HG03442 (cell line): ENCODE data around the gene TFAP2A.
A peak's percentile ranks its signal among the peaks of the same experiment; 100 is the strongest.

Experiments used
- ATAC-seq: cut with Tn5 transposase; IDR thresholded peaks from one replicate; pipeline ENCODE4 v1.9.1; 2021; ENCODE audit warnings: mild to moderate bottlenecking, moderate library complexity; ENCODE audit not compliant: unreplicated experiment

TFAP2A gene

GRCh38 chr6:10426781-10427279, 12.0 kb upstream of the TFAP2A start:
- ATAC-seq = no peak

DNA sequence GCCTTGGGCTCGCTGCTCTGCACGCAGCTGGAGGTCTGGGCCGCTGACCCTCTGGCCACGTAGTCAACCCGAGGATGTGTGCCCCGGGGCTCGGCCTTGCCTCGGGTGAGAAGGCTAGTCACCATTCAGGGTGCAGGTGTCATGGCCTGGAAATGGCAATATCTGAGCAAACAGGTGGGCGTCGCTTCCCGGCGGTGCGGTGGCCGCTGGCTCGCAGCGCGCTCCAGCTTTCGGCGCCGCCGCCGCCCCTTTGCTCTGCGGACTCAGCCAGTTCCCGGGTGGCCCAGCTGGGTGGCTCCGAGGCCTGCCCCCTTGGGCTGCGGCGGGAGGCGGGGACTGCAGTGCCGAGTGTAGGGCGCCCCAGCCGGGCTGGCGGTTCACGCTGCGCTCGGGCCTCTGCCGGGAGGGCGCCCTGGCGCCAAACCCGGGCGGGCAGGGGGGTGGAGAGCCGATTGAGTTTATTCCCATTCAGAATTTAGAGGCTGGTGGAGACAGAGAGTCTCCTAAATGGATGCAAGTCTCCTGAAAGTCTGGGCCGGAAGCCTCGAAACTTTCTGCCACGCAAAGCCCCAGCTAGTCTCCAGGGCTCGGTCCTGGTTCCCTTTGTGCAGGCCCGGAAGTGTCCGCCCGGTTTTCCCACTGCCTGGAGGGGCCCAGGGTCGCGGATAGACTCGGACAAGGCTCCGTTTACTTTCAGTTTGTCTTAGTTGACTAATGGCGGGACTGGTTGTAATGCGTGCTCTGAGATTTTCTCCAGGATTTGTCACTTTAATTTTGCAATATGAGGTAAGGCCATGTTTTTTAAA, 11.3 kb upstream of the TFAP2A start:
- peak; percentile 66 for ATAC-seq

DNA sequence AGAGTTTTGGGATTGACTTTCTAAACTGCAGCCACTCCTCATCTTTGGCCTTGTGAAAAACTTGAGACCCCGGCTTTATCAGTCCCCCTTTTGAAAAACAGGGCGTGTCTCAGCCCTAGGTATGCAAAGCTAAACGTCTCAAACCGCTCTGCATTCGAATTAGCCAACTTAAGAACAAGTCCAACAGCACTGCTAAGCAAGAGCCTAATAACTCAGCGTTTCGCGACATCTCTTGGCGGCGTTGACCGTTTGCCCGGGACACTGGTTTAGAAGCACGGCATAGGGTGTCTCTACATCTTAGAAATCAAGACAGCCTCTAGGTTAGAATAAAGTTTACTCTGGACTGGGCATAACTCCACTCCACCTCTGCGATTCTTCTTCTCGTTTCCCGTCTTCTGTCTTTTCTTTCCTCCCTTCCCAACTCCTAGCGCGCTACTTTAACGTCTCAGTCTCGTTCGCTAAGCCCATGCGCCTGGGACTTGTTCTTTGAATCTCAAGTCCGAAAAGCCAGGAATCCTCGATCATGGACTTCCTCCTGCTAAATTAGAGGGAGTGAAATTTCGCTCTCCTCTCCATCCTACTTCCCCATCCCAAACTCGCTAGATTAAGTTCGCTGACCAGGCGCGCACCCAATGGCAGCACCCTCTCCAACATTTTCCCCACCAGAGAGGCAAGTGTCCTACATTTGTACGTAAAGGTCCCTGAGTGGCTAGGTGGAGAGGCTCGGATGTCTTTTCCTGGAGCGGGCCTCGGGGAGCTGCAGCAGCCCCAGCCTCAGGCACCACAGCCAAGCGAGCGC, 10.5 kb upstream of the TFAP2A start:
- no peak for ATAC-seq

GRCh38 chr6:10424040-10424439, 9.2 kb upstream of the TFAP2A start:
- no peak for ATAC-seq

DNA sequence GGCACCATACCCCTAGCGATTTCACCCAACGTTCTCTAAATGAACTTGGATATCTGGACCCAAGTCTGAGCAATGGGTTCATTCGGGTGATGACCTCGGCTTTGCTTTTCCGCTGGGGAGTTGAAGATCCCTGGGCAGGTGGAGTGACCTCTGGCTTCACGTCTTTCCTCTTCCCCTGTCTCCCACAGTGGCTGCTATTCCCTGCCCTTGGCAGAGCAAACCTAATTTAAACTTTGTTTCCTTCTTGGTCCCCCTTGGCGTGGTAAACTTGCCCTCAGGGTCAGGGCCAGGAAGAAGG, 7.8 kb upstream of the TFAP2A start:
- no peak for ATAC-seq

DNA sequence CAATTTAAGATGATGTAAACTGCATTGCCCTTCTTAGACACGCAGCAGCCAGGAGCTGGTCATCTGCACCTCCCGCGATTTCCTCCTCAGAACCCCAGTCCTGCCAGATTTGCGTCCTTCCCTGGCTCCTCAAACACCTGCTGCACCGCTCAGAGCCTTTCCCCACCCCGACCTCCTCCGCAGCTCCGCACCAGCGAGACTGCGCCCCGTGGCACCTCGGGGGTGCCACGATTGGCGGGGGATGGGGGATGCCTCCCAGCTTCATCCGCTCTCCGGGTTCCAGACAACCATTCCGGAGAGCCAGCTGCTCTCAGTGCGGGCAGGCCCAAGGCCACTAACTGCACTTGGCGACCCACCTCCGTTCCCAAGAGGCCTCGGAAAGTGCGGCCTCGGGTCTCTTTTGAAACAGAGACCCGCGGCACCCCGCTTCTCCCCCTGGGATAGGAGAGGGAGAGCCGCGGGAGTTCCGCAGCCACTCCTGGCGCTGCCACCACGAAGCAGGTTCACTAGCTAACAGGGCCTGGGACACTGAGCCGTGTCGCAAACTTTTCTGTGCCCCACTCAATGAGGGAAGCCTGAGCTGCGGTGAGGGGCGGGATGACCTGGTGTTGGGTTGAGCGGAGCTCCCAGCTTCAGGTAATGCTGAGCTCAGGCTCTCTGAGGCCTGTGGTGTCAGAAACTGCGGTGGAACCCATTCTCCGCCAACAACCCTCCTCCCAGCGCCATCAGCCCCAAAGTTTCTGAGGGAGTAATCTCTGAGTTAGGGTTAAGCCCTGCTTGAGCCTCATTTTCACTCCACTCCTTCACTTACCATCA, 7.3 kb upstream of the TFAP2A start:
- ATAC-seq = no peak

GRCh38 chr6:10421158-10421920, 6.5 kb upstream of the TFAP2A start:
- no peak for ATAC-seq

- no peak for ATAC-seq
These were observed 5.8 kb upstream of the TFAP2A start for GRCh38 chr6:10420546-10421157.

GRCh38 chr6:10419749-10420545, 5.1 kb upstream of the TFAP2A start:
- ATAC-seq = no peak

DNA sequence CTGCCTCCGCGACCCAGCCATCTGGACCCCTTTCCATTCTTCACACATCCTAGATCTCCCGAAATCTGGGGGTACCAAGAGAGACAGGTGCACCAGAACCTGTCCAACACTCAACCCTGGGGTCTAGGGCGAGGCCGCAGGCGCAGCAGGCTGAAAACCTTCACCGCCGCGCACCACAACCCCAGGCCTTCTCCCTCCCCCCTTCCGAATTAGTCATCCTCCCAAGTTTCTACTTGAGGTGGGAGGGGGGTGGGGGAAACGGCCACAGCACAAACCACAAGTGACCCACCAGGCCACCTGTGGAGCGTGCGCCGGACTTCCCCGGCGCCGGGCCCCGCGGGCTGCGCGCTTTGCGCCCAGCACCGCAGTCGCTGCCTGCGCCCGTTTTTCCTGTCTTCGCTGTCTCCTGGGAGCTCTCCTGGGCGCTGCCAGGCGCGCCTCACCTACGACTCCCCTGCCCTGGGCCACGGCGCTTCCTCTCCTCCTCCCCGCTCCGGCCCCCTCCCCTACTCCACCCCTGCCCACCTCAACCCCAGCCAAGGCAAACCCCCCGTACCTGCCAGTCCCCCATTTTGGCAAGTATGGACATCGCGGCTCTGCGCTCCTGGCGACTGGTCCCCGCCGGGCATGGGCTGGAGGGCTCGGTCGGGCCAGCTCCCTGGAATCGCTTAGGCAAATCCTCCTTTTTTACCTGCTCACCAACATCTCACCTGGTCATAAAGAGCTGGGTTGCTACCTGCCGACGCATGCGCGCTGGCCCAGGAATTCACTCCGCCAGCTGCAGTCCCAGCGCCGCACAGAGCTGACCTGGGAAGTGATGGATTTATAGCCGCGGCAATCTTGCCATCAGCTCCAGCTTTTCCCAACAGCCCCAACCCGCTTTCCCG, 4.2 kb upstream of the TFAP2A start:
- peak; percentile 30 for ATAC-seq

GRCh38 chr6:10418361-10418861, 3.5 kb upstream of the TFAP2A start:
- no peak for ATAC-seq

DNA sequence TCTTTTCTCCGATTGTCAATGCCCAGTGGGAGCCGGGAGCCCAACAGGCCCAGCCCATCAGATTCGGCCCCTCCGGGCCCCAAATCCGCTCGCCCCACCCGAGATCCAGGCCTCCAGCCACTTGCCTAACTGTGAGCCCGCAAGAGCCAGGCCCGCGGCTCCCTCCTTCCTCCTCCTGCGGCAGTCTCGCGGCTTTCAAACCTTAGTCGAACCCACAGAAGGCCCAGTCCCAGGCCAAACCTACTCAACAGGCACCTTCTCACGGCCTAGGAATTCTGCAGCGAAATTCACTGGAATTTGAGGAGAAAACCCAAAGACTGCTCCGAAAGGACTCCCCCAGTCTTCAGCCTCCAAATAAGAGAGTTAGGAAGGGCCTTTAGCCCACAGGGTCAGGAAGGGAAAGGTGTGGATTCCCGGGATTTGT, 2.8 kb upstream of the TFAP2A start:
- ATAC-seq = no peak

- no peak for ATAC-seq
These were observed 2.2 kb upstream of the TFAP2A start for GRCh38 chr6:10416863-10417641.

DNA sequence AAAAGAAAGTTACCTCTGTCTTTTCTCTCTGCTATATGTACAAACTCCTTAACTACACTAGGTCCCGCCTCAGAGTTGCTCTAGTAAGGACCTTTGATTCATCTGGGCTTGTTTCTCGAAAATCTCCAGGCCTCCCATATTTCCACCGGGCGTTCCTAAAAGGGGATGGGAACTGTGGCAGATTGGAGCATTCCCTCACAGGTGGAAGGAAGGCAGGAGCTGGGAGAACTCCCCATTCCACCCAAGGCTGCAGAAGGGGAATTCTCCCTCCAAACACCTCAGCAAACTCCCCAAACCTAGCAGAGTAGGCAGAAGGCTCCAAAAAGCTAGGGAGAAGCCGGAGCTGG, 1.6 kb upstream of the TFAP2A start:
- ATAC-seq = no peak

- ATAC-seq = no peak
These were observed 975 bp upstream of the TFAP2A start for GRCh38 chr6:10415617-10416480.

DNA sequence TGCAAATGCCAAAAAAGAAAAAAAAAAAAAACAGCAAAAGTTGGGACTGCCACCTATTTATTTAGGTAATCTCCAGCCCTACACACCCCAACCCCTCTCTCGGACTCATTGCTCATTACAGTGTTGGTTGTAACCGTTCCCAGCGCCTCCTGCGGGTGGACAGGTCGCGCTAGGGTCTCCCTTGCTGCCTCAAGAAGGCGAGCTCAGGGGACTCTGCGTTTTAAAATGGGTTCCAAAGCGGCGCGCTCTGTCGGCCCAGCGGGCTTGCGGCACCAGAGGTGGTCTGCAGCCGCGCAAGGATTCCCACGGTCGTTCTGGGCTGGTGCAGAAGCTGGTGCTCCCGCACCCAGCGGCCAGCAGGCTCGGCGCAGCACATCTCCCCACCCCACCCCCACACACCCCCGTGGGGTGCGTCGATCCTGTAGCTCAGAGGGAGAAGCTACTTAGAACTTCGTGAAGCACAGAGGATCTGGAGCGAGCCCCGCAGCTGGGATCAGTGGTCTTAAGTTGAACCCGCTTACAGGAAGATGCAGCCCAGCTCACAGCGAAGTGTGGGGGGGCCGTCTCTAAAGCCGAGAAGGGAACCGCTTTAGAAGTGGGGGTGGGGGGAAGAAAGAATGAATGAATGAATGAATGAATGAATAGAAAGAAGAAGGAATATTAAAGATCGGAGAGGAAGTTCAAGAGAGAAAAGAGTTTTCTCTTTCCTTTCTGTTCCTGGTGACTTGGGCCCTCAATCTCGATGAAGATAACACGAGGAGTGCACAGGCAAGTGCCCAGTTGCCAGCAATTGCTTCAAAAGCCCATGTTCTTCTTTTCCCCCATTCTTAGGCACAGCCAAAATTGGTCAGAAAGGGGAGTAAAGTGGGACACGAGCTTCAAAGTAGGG, 780 bp downstream of the TFAP2A start:
- ATAC-seq = no peak
